ENCODE measurements around the gene CELA1. TPM values are rescaled to one million over a fixed set of nuclear protein-coding genes. Genes with fewer than 3 reads are reported as not detected.

CELA1 gene
- polyA plus RNA-seq (not detected in 2 replicates), polyA minus RNA-seq (not detected in 2 replicates)

DNA sequence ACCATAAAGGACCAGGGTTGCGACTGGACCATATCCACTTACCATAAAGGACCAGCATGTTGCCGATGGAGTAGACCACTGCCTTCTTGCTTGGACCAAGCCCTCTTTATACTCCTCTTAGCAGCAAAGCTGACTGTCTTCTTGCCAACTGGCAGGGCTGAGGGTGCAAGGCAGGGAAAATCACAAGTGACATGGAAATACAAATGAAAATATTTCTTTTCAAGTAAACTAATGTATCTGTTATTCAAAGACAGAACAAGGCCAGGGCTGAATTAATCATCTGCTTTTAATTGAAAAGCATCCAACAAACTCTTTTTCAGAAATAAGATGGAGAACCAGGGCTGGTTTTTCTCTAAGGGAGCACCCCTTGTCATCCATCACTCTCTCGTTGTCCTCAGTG is at the start of gene CELA1:
Gene CELA1, minus strand, starts transcription at position 99 of the 400 bp plus-strand sequence. Its CDS starts 41 bp downstream, at position 58.
- Histone ChIP-seq H3K27ac (ENCODE audit: low read length) (no peak within 1 kb of the TSS), H3K4me2 (ENCODE audit: low read length) (no peak within 1 kb of the TSS), H3K4me3 (ENCODE audit: low read length) (no peak within 1 kb of the TSS), H4K20me1 (ENCODE audit: insufficient read depth) (no peaks in the 10 kb centered on the region), H2AFZ (ENCODE audit: low read depth, low read length) (no peak within 1 kb of the TSS), H3K9ac (ENCODE audit: low read length) (no peak within 1 kb of the TSS), H3K79me2 (replicated peaks; ENCODE audit: insufficient read depth, low read length) (no peaks in the 10 kb centered on the region), H3K9me3 (ENCODE audit: low read length) (no peaks in the 10 kb centered on the region), H3K27me3 (ENCODE audit: insufficient read depth, low read depth, low read length) (no peaks in the 10 kb centered on the region), H3K36me3 (ENCODE audit: insufficient read depth, low read length) (no peaks in the 10 kb centered on the region), H3K9me2 (ENCODE audit: insufficient read depth, low read length) (no peaks in the 10 kb centered on the region), H3F3A (ENCODE audit: insufficient read depth, low read length, poor library complexity, severe bottlenecking) (no peaks in the 10 kb centered on the region)
- TF ChIP-seq CTCF (IDR thresholded peaks at IDR 0.05; ENCODE audit: poor library complexity, severe bottlenecking) (no peak), MXI1 (conservative IDR thresholded peaks at IDR 0.05; ENCODE audit: poor library complexity, severe bottlenecking) (no peak), SMC3 (conservative IDR thresholded peaks at IDR 0.05; ENCODE audit: poor library complexity) (no peak), EZH2 (IDR thresholded peaks at IDR 0.05; ENCODE audit: borderline replicate concordance, insufficient read depth, low read length, poor library complexity, severe bottlenecking) (no peak), EP300 (conservative IDR thresholded peaks at IDR 0.05; ENCODE audit: poor library complexity, severe bottlenecking) (no peak), RAD21 (conservative IDR thresholded peaks at IDR 0.05) (no peak), POLR2AphosphoS5 (IDR thresholded peaks at IDR 0.05) (no peak), REST (IDR thresholded peaks at IDR 0.05; ENCODE audit: borderline replicate concordance) (no peak), TAF1 (IDR thresholded peaks at IDR 0.05; ENCODE audit: low read depth) (no peak)

GRCh38 chr12:51395283-51396230 is 49.1 kb upstream of the CELA1 start:
- Histone ChIP-seq H3K36me3 (ENCODE audit: insufficient read depth, low read length) (no peaks in the 10 kb centered on the region), H3F3A (ENCODE audit: insufficient read depth, low read length, poor library complexity, severe bottlenecking) (no peaks in the 10 kb centered on the region), H3K4me2 (ENCODE audit: low read length) (no peak overlapping the region), H3K9ac (ENCODE audit: low read length) (no peak overlapping the region), H3K79me2 (replicated peaks; ENCODE audit: insufficient read depth, low read length) (no peaks in the 10 kb centered on the region), H2AFZ (ENCODE audit: low read depth, low read length) (no peak overlapping the region), H3K27ac (ENCODE audit: low read length) (no peak overlapping the region), H3K9me2 (ENCODE audit: insufficient read depth, low read length) (no peaks in the 10 kb centered on the region), H3K9me3 (ENCODE audit: low read length) (no peaks in the 10 kb centered on the region), H3K27me3 (ENCODE audit: insufficient read depth, low read depth, low read length) (peaks cover 43% of the 10 kb centered on the region), H3K4me3 (ENCODE audit: low read length) (no peak overlapping the region), H4K20me1 (ENCODE audit: insufficient read depth) (no peaks in the 10 kb centered on the region)
- TF ChIP-seq POLR2AphosphoS5 (IDR thresholded peaks at IDR 0.05) (no peak), SMC3 (conservative IDR thresholded peaks at IDR 0.05; ENCODE audit: poor library complexity) (no peak), MXI1 (conservative IDR thresholded peaks at IDR 0.05; ENCODE audit: poor library complexity, severe bottlenecking) (no peak), REST (IDR thresholded peaks at IDR 0.05; ENCODE audit: borderline replicate concordance) (no peak), EZH2 (IDR thresholded peaks at IDR 0.05; ENCODE audit: borderline replicate concordance, insufficient read depth, low read length, poor library complexity, severe bottlenecking) (no peak), TAF1 (IDR thresholded peaks at IDR 0.05; ENCODE audit: low read depth) (no peak), EP300 (conservative IDR thresholded peaks at IDR 0.05; ENCODE audit: poor library complexity, severe bottlenecking) (no peak), CTCF (IDR thresholded peaks at IDR 0.05; ENCODE audit: poor library complexity, severe bottlenecking) (no peak), RAD21 (conservative IDR thresholded peaks at IDR 0.05) (no peak)
